HepG2 (cell line): ENCODE measurements around the gene LUZP1. TPM values are rescaled to one million over a fixed set of nuclear protein-coding genes. Genes with fewer than 3 reads are reported as not detected.

ENCODE experiments used
- ATAC-seq: fragments of 200-7000 bp; cut with Tn5 transposase; 3 replicates; pipeline ENCODE4 v1.9.1; 2020; ENCODE audit warnings: mild to moderate bottlenecking, moderate library complexity
- BruUV-seq: library from RNA; stranded (reverse); fragments of 400-500 nt; replicated peaks from 2 replicates; lab custom pipeline; 2021; lab: Mats Ljungman, UMichigan
- CTCF ChIA-PET: fragments of 300-600 bp; formaldehyde crosslinking; extraction: SDS; loops from one replicate; lab custom pipeline; 2021; ENCODE audit warnings: low total read pairs, inconsistent platforms, low intra/inter-chr PET ratio; lab: Yijun Ruan, JAX
- POLR2A ChIA-PET: fragments of 350-600 bp; sonication (Branson Sonifier 250); formaldehyde crosslinking; loops from one replicate; lab custom pipeline; 2020; ENCODE audit warnings: antibody characterized with exemption, inconsistent platforms; lab: Yijun Ruan, JAX
- DNase-seq: peaks from one replicate; pipeline ENCODE4 v3.0.0-alpha.2; 2015; ENCODE audit warnings: low spot score
- FAIRE-seq: peaks from 3 replicates; lab custom pipeline; 2011; peaks lifted over from hg19 to GRCh38; lab: Jason Lieb, UNC
- H2AFZ ChIP-seq: one replicate; pipeline ENCODE4 v1.6.1; 2011; ENCODE audit warnings: low read length, inconsistent platforms
- H3K27ac ChIP-seq: fragments of 300-600 bp; 3 replicates; pipeline ENCODE4 v1.8.0; 2011; ENCODE audit warnings: mixed run types, mild to moderate bottlenecking, mixed read lengths, low read length, inconsistent platforms; ENCODE audit not compliant: insufficient read depth; ENCODE audit errors: extremely low read length
- H3K27me3 ChIP-seq, 2 experiments: fragments of 200-600 bp in 1 of 2; 2 replicates in 1 of 2; 3 replicates in 1 of 2; pipeline versions ENCODE4 v1.6.0 to v1.8.0; 2011; ENCODE audit warnings: low read length in 2 of 2, mild to moderate bottlenecking in 2 of 2, moderate library complexity in 2 of 2, inconsistent platforms in 1 of 2; ENCODE audit not compliant: insufficient read depth in 2 of 2, control insufficient read depth in 1 of 2
- H3K36me3 ChIP-seq, 2 experiments: fragments of 200-600 bp in 1 of 2; replicated peaks in 1 of 2; 2 replicates in 1 of 2; 3 replicates in 1 of 2; pipeline versions ENCODE4 v1.5.1 to v1.8.0; 2011; ENCODE audit warnings: low read length in 2 of 2, inconsistent platforms in 1 of 2; ENCODE audit not compliant: insufficient read depth in 2 of 2, control insufficient read depth in 1 of 2
- H3K4me1 ChIP-seq: 2 replicates; pipeline ENCODE4 v1.5.1; 2012; ENCODE audit warnings: low read length, inconsistent platforms; ENCODE audit not compliant: insufficient read depth
- H3K4me2 ChIP-seq: 2 replicates; pipeline ENCODE4 v1.6.0; 2011; ENCODE audit warnings: low read depth, low read length, inconsistent platforms
- H3K4me3 ChIP-seq, 3 experiments: fragments of 200-600 bp in 1 of 3; sonication (generic), shearing (Covaris generic) in 1 of 3; replicated peaks in 1 of 3; 2 replicates each; pipeline ENCODE4 v1.5.1; 2011 to 2016; ENCODE audit warnings: low read length in 3 of 3, inconsistent platforms in 2 of 3, low read depth in 2 of 3, mild to moderate bottlenecking in 2 of 3, control low read depth in 1 of 3, mixed read lengths in 1 of 3; ENCODE audit not compliant: insufficient read depth in 1 of 3
- H3K79me2 ChIP-seq: one replicate; pipeline ENCODE4 v1.6.1; 2011; ENCODE audit warnings: low read length, inconsistent platforms; ENCODE audit not compliant: insufficient read depth
- H3K9ac ChIP-seq: 2 replicates; pipeline ENCODE4 v1.6.0; 2011; ENCODE audit warnings: mild to moderate bottlenecking, low read depth, low read length, inconsistent platforms; ENCODE audit not compliant: insufficient read depth
- H3K9me3 ChIP-seq: 2 replicates; pipeline ENCODE4 v1.5.1; 2012; ENCODE audit warnings: mild to moderate bottlenecking, low read length
- H4K20me1 ChIP-seq: 2 replicates; pipeline ENCODE4 v1.6.0; 2011; ENCODE audit warnings: inconsistent platforms, mild to moderate bottlenecking, low read length, moderate library complexity; ENCODE audit not compliant: insufficient read depth
- ARID5B ChIP-seq: IDR thresholded peaks from 2 replicates; pipeline ENCODE4 v1.4.0; 2020; ENCODE audit warnings: mild to moderate bottlenecking, missing genetic modification reagents
- HDAC2 ChIP-seq: sonication (generic); formaldehyde crosslinking; IDR thresholded peaks from 2 replicates; pipeline ENCODE4 v1.4.0; 2020; ENCODE audit warnings: missing genetic modification reagents
- MYNN ChIP-seq: sonication (generic); formaldehyde crosslinking; IDR thresholded peaks from 2 replicates; pipeline ENCODE4 v1.4.0; 2020; ENCODE audit warnings: mild to moderate bottlenecking, low read depth, missing genetic modification reagents
- ZNF234 ChIP-seq: sonication (generic); formaldehyde crosslinking; conservative IDR thresholded peaks from 2 replicates; pipeline ENCODE4 v1.5.1; 2020; ENCODE audit warnings: mild to moderate bottlenecking, missing genetic modification reagents
- ZNF30 ChIP-seq: sonication (generic); formaldehyde crosslinking; IDR thresholded peaks from 2 replicates; pipeline ENCODE4 v1.5.0; 2020; ENCODE audit warnings: mild to moderate bottlenecking, missing genetic modification reagents
- ZNF530 ChIP-seq: sonication (generic); formaldehyde crosslinking; IDR thresholded peaks from 2 replicates; pipeline ENCODE4 v1.5.0; 2020; ENCODE audit warnings: low read depth, mild to moderate bottlenecking, missing genetic modification reagents
- ZNF557 ChIP-seq: sonication (generic); formaldehyde crosslinking; IDR thresholded peaks from 2 replicates; pipeline ENCODE4 v1.4.0; 2020; ENCODE audit warnings: missing genetic modification reagents
- ZSCAN30 ChIP-seq: sonication (generic); formaldehyde crosslinking; IDR thresholded peaks from 2 replicates; pipeline ENCODE4 v1.5.0; 2020; ENCODE audit warnings: mild to moderate bottlenecking, missing genetic modification reagents
- WGBS: methylation state at CpG from one replicate; pipeline ENCODE4 v1.1.6; 2017; ENCODE audit warnings: low lambda C conversion rate; 5-methylcytosine and 5-hydroxymethylcytosine counted together
- in situ Hi-C: cut with HindIII; loops from 2 replicates; pipeline ENCODE4 v1.10.0; 2017; ENCODE audit warnings: low pct_unique_long_range_greater_than_20kb; ENCODE audit not compliant: extremely low pct_ligation_motif_present
- intact Hi-C: fragments of 100-400 bp; cut with micrococcal nuclease; formaldehyde crosslinking; loops from one replicate; pipeline ENCODE4 v1.10.0; 2022; ENCODE audit not compliant: unreplicated experiment
- polyA plus RNA-seq, 8 experiments: library from polyadenylated mRNA; depleted of rRNA in 3 of 8; stranded (reverse) in 7 of 8; unstranded in 1 of 8; fragments of >200 nt; fragmentation: Illumina TruSeq in 4 of 8; extraction: Trizol in 4 of 8; gene quantifications; 2 replicates each; pipeline versions ENCODE4 v1.2.1 to v1.2.3, GENCODE V29; 2011 to 2016; ENCODE audit warnings: low read depth in 4 of 8, missing spikeins in 1 of 8, mixed read lengths in 1 of 8; ENCODE audit not compliant: insufficient read depth in 1 of 8
- total RNA-seq, 5 experiments: library from RNA; depleted of rRNA; stranded (reverse); fragments of >200 nt; fragmentation: Illumina TruSeq; extraction: Trizol; gene quantifications; 2 replicates each; pipeline ENCODE4 v1.2.3, GENCODE V29; 2016; ENCODE audit warnings: low read depth in 1 of 5
- TF ChIP-seq, protein P1 (sequence below): sonication (generic); formaldehyde crosslinking; IDR thresholded peaks from 2 replicates; pipeline ENCODE4 v1.5.0; 2020; ENCODE audit warnings: mild to moderate bottlenecking, missing genetic modification reagents, borderline replicate concordance

The LUZP1 gene
- total and polyA plus RNA-seq, 2 of the 13 experiments (the other 11 are each of a cell fraction or from before 2014, with no cell fraction given): 6.9 to 12.7 TPM

GRCh38 chr1:23069675-23070074 is 99.0 kb downstream of the LUZP1 start (continued):
- no peak for TF ChIP-seq ARID5B (CRISPR knock-in tag)

GRCh38 chr1:23069149-23069548 is 99.5 kb downstream of the LUZP1 start:
- Histone ChIP-seq H2AFZ (no peak overlapping the region), H3K27ac (no peak overlapping the region), H3K4me2 (no peak overlapping the region), H3K79me2 (no peaks in the 10 kb centered on the region), H3K9ac (no peak overlapping the region), H3K9me3 (no peaks in the 10 kb centered on the region), H3K27me3 (no peaks in the 10 kb centered on the region), H3K4me3 (no peak overlapping the region), H3K36me3 (peaks cover 16 to 94% of the 10 kb centered on the region in 2 experiments), H3K4me1 (no peaks in the 10 kb centered on the region), H4K20me1 (no peaks in the 10 kb centered on the region)
- WGBS: 93% methylated on average over 2 of the region's 2 CpGs
- TF ChIP-seq ZNF557 (CRISPR knock-in tag): no peak
- no peak for TF ChIP-seq ZNF30 (CRISPR knock-in tag)
- no peak for TF ChIP-seq HDAC2 (CRISPR knock-in tag)
- TF ChIP-seq, protein P1, sequence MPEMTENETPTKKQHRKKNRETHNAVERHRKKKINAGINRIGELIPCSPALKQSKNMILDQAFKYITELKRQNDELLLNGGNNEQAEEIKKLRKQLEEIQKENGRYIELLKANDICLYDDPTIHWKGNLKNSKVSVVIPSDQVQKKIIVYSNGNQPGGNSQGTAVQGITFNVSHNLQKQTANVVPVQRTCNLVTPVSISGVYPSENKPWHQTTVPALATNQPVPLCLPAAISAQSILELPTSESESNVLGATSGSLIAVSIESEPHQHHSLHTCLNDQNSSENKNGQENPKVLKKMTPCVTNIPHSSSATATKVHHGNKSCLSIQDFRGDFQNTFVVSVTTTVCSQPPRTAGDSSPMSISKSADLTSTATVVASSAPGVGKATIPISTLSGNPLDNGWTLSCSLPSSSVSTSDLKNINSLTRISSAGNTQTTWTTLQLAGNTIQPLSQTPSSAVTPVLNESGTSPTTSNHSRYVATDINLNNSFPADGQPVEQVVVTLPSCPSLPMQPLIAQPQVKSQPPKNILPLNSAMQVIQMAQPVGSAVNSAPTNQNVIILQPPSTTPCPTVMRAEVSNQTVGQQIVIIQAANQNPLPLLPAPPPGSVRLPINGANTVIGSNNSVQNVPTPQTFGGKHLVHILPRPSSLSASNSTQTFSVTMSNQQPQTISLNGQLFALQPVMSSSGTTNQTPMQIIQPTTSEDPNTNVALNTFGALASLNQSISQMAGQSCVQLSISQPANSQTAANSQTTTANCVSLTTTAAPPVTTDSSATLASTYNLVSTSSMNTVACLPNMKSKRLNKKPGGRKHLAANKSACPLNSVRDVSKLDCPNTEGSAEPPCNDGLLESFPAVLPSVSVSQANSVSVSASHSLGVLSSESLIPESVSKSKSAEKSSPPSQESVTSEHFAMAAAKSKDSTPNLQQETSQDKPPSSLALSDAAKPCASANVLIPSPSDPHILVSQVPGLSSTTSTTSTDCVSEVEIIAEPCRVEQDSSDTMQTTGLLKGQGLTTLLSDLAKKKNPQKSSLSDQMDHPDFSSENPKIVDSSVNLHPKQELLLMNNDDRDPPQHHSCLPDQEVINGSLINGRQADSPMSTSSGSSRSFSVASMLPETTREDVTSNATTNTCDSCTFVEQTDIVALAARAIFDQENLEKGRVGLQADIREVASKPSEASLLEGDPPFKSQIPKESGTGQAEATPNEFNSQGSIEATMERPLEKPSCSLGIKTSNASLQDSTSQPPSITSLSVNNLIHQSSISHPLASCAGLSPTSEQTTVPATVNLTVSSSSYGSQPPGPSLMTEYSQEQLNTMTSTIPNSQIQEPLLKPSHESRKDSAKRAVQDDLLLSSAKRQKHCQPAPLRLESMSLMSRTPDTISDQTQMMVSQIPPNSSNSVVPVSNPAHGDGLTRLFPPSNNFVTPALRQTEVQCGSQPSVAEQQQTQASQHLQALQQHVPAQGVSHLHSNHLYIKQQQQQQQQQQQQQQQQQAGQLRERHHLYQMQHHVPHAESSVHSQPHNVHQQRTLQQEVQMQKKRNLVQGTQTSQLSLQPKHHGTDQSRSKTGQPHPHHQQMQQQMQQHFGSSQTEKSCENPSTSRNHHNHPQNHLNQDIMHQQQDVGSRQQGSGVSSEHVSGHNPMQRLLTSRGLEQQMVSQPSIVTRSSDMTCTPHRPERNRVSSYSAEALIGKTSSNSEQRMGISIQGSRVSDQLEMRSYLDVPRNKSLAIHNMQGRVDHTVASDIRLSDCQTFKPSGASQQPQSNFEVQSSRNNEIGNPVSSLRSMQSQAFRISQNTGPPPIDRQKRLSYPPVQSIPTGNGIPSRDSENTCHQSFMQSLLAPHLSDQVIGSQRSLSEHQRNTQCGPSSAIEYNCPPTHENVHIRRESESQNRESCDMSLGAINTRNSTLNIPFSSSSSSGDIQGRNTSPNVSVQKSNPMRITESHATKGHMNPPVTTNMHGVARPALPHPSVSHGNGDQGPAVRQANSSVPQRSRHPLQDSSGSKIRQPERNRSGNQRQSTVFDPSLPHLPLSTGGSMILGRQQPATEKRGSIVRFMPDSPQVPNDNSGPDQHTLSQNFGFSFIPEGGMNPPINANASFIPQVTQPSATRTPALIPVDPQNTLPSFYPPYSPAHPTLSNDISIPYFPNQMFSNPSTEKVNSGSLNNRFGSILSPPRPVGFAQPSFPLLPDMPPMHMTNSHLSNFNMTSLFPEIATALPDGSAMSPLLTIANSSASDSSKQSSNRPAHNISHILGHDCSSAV (CRISPR knock-in tag): no peak
- no peak for TF ChIP-seq ZNF530
- TF ChIP-seq MYNN (CRISPR knock-in tag): no peak
- no peak for TF ChIP-seq ZNF234 (CRISPR knock-in tag)
- no peak for TF ChIP-seq ZSCAN30 (CRISPR knock-in tag)
- DNase-seq (no peak), FAIRE-seq (no peak), ATAC-seq (no peak)
- no TSS peak for BruUV-seq
- in situ Hi-C loops (no loop called here), intact Hi-C loops (no loop called here)
- ChIA-PET CTCF (no interaction called here), POLR2A (no interaction called here)
